Brain microvascular endothelial cell (primary cell): ENCODE data around the gene MYO18B.

Experiments
- DNase-seq: peaks from one replicate; pipeline ENCODE4 v3.0.0-alpha.2; 2020
- H3K27ac ChIP-seq: fragments of 250-450 bp; sonication (Bioruptor Pico); 2 replicates; pipeline ENCODE4 v1.5.1; 2020; ENCODE audit warnings: mild to moderate bottlenecking, moderate library complexity
- H3K27me3 ChIP-seq: fragments of 250-450 bp; sonication (Bioruptor Pico); replicated peaks from 2 replicates; pipeline ENCODE4 v1.5.1; 2020; ENCODE audit warnings: mild to moderate bottlenecking
- H3K36me3 ChIP-seq: fragments of 250-450 bp; sonication (Bioruptor Pico); replicated peaks from 2 replicates; pipeline ENCODE4 v1.5.1; 2020; ENCODE audit warnings: mild to moderate bottlenecking
- H3K4me3 ChIP-seq: 2 replicates; pipeline ENCODE4 v1.5.1; 2011; ENCODE audit warnings: low read depth, mild to moderate bottlenecking, control low read depth, low read length, moderate library complexity
- in situ Hi-C: cut with HindIII; loops from 2 replicates; pipeline ENCODE4 v1.10.0; 2017; ENCODE audit warnings: low sequenced_read_pairs, low pct_ligation_motif_present
- TF ChIP-seq, protein P1 (sequence below): IDR thresholded peaks from 2 replicates; pipeline ENCODE4 v1.5.1; 2011; ENCODE audit warnings: low read depth, mild to moderate bottlenecking, moderate library complexity, low read length, control low read depth, inconsistent platforms; ENCODE audit errors: missing control alignments

The MYO18B gene

DNA sequence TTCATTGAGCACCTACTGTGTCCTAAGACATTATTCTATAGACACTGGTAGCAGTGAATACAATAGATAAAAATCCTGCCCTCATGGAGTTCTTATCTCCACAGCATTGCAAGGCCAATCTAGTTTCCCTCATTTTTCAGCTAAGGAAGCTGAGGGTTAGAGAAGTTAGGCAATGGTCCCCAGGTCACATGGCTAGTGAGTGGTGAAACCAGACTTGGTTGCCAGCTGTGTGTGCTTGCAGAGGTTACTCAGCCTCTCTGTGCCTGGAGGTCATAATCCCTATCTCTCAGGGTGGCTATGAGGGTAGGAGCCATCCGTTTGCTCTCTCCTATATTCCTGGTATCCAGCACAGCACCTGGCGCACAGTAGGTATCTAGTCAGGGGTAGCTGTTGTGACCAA lies 279.5 kb downstream of the MYO18B start:
- H3K27me3 ChIP-seq = no peaks in the 10 kb centered on the region
- H3K36me3 ChIP-seq = no peaks in the 10 kb centered on the region
- in situ Hi-C loops = no loop called here
- H3K27ac ChIP-seq = no peak overlapping the region
- TF ChIP-seq, protein P1, sequence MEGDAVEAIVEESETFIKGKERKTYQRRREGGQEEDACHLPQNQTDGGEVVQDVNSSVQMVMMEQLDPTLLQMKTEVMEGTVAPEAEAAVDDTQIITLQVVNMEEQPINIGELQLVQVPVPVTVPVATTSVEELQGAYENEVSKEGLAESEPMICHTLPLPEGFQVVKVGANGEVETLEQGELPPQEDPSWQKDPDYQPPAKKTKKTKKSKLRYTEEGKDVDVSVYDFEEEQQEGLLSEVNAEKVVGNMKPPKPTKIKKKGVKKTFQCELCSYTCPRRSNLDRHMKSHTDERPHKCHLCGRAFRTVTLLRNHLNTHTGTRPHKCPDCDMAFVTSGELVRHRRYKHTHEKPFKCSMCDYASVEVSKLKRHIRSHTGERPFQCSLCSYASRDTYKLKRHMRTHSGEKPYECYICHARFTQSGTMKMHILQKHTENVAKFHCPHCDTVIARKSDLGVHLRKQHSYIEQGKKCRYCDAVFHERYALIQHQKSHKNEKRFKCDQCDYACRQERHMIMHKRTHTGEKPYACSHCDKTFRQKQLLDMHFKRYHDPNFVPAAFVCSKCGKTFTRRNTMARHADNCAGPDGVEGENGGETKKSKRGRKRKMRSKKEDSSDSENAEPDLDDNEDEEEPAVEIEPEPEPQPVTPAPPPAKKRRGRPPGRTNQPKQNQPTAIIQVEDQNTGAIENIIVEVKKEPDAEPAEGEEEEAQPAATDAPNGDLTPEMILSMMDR = no peak
- DNase-seq = no peak
- H3K4me3 ChIP-seq = no peak overlapping the region

DNA sequence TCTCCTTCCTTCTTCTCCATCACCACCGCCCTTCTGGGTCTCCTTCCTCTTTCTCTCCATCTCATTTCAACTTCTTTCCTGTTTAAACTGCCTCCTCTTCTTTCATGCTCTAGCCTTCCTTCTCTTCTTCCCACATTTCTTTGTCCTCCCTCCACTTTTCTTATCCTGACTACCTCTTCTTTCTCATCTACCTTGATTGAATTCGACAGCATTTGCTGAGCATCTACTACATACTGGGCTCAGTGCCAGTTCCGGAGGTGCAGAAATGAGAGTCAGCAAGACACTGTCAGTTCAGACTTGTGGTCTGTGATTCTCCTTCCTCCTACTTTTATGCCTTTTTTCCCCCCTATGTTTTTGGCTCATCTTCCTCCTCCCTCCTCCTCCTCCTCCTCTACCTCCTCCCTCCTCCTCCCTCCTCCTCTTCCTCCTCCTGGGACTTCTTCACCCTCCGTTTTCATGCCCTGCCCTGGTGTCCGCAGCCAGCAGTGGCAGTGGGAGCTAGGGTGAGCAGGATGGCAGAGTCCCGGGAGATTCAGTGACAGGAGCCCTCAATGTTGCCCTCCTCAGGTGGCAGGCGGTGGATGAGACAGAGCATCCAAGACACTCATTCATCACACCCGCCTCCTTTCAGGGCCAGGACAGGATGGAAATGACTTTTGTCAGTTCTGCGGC lies 281.3 kb downstream of the MYO18B start:
- in situ Hi-C loops = no loop called here
- H3K36me3 ChIP-seq = no peaks in the 10 kb centered on the region
- H3K27me3 ChIP-seq = no peaks in the 10 kb centered on the region
- H3K27ac ChIP-seq = no peak overlapping the region
- no peak for DNase-seq
- no peak overlapping the region for H3K4me3 ChIP-seq
- TF ChIP-seq, protein P1 = no peak

DNA sequence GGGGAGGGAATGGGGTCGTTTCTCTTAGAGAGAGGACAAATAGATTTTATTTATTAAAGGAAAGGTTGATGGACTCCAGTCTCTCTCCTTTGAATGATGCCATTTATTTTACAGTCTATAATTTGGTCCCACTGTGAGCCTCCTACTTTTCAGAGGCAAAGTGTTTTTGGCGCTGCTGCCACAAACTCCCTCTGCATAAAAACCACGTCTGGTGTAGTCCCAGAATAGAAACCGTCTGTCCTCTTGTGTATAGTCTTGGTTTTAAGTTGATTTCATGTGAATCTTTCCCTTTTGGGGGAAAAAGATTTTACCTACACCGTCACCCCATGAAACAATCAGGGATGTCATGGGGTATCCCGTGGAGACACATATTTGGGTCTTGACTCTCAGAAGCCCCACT lies 283.6 kb downstream of the MYO18B start:
- no peaks in the 10 kb centered on the region for H3K27me3 ChIP-seq
- H3K27ac ChIP-seq = no peak overlapping the region
- no peak for DNase-seq
- H3K36me3 ChIP-seq = no peaks in the 10 kb centered on the region
- H3K4me3 ChIP-seq = no peak overlapping the region
- TF ChIP-seq, protein P1 = no peak
- in situ Hi-C loops = no loop called here

DNA sequence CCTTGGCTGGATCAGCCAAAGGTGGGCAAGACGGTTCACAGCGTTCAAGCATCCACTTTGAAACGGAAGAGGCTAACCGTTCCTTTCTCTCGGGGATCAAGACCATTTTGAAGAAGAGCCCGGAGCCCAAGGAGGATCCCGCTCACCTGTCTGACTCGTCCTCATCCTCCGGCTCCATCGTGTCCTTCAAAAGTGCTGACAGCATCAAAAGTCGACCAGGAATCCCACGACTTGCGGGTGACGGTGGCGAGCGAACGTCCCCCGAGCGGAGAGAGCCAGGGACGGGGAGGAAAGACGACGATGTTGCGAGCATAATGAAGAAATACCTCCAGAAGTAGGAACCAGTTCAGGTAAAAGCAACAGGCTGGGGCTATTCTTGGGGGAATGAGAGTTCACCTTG lies 285.4 kb downstream of the MYO18B start:
- H3K4me3 ChIP-seq = no peak overlapping the region
- no peak overlapping the region for H3K27ac ChIP-seq
- H3K27me3 ChIP-seq = no peaks in the 10 kb centered on the region
- in situ Hi-C loops = no loop called here
- H3K36me3 ChIP-seq = no peaks in the 10 kb centered on the region
- TF ChIP-seq, protein P1 = no peak
- DNase-seq = no peak

DNA sequence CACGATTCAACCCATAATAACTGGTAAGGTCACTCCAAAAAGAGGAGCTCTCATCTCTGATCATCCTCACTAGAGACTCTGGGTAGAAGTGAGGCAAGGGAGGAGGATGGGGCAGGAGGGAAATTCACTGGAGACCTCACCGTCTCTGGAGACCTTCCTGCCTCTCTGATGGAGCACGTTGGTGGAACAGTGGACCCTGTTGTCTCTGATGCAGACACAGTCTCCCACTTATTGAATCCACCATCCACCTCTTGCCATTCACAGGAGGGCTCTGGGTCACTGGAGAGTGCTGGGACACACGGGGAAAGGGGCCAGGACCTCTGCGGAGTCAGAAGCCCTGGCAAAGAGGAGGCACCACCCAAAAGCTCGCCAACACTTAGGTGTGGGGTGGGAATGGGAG lies 289.7 kb downstream of the MYO18B start:
- no peak overlapping the region for H3K27ac ChIP-seq
- no peaks in the 10 kb centered on the region for H3K36me3 ChIP-seq
- TF ChIP-seq, protein P1 = no peak
- in situ Hi-C loops = no loop called here
- no peak for DNase-seq
- no peaks in the 10 kb centered on the region for H3K27me3 ChIP-seq
- H3K4me3 ChIP-seq = no peak overlapping the region

DNA sequence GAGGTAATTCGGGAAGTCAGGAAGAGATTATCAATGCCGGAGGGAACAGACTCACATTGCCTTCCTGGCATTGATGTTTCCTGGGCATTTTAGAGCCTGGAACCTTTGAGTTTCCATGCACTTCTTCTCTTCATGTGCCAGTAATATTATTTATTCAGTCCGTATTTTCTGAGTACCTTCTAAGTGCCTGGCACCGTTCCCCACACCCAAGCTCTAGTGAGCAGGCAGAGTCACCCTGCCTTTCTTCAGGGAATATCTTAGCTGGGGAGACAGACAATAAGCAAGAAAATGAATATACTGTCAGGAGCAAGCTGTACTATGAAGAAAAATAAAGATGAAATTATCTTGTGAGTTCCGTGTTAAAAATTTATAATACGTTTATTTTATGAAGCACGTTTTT lies 291.1 kb downstream of the MYO18B start:
- H3K4me3 ChIP-seq = no peak overlapping the region
- no peak for DNase-seq
- TF ChIP-seq, protein P1 = no peak
- H3K36me3 ChIP-seq = no peaks in the 10 kb centered on the region
- H3K27me3 ChIP-seq = no peaks in the 10 kb centered on the region
- no peak overlapping the region for H3K27ac ChIP-seq
- in situ Hi-C loops = no loop called here
